ENCODE results near the gene MED25.

Gene MED25

GRCh38 chr19:49857838-49858087, 39.7 kb downstream of the MED25 start:
- Histone ChIP-seq H3K9me3 (no peaks in the 10 kb centered on the region), H3K4me1 (ENCODE audit: control insufficient read depth in 1 of 2, insufficient read depth in 1 of 2, low read depth in 1 of 2, low read length in 1 of 2) (no peaks in the 10 kb centered on the region), H3K4me3 (ENCODE audit: low read depth in 1 of 2, low read length in 1 of 2) (no peak overlapping the region), H3K27ac (no peak overlapping the region), H3K27me3 (peaks cover 5% of the 10 kb centered on the region), H3K36me3 (peaks cover 76% of the 10 kb centered on the region)
- TF ChIP-seq CTCF (IDR thresholded peaks at IDR 0.05) = no peak

DNA sequence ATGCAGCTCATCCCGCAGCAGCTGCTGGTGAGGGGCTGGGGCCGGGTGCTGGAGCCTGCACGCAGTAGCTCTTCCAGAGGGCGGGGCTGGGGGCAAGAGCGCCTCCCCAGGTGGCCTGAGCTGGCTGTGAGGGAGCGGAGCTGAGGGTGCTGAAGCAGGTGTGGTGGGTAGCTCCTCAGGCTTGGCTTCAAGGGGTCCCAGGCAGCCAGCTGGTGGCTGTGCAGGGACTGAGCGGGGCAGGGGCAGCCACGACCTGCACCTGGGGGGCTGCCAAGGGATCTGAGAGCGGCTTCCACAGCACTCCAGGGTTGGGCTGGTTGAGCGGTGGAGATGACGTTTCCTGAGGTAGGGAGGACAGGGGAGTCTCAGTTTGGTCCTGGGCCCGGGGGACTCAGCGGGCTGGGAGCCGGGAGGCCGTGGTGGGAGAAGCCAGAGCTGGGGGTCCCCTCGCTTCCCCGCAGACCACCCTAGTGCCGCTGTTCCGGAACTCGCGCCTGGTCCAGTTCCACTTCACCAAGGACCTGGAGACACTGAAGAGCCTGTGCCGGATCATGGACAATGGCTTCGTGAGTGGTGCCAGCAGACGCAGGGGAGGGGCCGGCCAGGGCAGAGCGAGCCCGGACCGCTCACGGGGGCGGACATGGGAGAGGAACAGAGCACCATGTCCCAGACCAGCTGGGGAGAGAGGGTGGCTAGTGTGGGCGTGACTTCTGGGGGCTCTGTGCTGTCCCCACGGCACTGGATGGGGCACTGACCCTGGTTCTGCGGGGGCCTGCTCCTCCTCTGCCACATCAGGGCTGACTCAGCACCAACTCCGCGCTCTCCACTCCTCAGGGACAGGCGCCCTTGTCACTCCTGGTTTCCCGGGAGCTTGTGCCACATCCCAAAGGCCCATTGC, 40.2 kb downstream of the MED25 start:
- Histone ChIP-seq H3K27me3 (no peaks in the 10 kb centered on the region), H3K36me3 (peaks cover 80% of the 10 kb centered on the region), H3K27ac (no peak overlapping the region), H3K9me3 (no peaks in the 10 kb centered on the region), H3K4me3 (ENCODE audit: low read depth in 1 of 2, low read length in 1 of 2) (no peak overlapping the region), H3K4me1 (ENCODE audit: control insufficient read depth in 1 of 2, insufficient read depth in 1 of 2, low read depth in 1 of 2, low read length in 1 of 2) (no peaks in the 10 kb centered on the region)
- TF ChIP-seq CTCF (IDR thresholded peaks at IDR 0.05) = no peak

GRCh38 chr19:49859682-49860335, 41.7 kb downstream of the MED25 start:
- H3K27ac ChIP-seq = no peak overlapping the region
- peaks cover 92% of the 10 kb centered on the region for H3K36me3 ChIP-seq
- H3K9me3 ChIP-seq = no peaks in the 10 kb centered on the region
- no peaks in the 10 kb centered on the region for H3K27me3 ChIP-seq
- H3K4me1 ChIP-seq (ENCODE audit: control insufficient read depth in 1 of 2, insufficient read depth in 1 of 2, low read depth in 1 of 2, low read length in 1 of 2) = peaks cover 3 to 6% of the 10 kb centered on the region in 2 experiments
- H3K4me3 ChIP-seq (ENCODE audit: low read depth in 1 of 2, low read length in 1 of 2) = no peak overlapping the region
- TF ChIP-seq CTCF (IDR thresholded peaks at IDR 0.05) = no peak

DNA sequence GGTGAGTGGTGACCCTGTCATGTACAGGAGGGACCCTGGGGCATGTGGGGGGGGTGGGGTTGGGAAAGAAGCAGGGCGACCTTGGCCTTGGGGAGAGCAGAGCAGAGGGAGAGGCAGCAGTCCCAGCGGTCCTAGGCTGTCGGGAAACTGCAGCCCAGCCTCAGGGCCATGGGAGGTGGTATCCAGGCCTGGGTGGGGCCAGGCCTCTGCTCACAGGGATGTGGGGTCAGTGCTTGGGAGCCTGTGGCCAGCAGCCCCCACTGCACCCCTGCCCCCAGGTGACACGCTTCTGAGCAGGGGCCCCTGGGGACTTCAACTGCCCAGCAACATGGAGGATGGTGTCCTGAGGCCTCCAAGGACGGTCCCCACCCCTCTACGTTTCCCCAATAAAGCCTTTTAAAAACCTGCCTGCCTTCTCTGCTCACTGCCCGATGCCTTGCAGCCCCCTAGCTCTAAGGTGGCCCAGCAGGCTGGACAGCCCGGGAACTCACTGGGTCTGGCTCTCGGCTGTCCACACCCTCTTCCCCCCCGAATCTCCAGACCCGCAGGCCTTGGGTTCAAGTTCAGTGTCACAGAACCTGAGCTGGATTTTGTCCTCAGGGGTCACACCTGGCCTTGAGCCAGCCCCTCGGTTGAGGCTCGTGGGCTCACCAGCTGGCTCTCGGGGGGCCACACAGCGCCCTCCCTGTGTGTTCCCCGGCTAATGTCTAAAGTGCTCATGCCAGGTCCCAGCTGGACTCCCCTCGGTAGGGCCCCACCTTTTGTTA, 42.4 kb downstream of the MED25 start:
- TF ChIP-seq CTCF (IDR thresholded peaks at IDR 0.05) = no peak
- peaks cover 8 to 12% of the 10 kb centered on the region in 2 experiments for H3K4me1 ChIP-seq (ENCODE audit: control insufficient read depth in 1 of 2, insufficient read depth in 1 of 2, low read depth in 1 of 2, low read length in 1 of 2)
- no peak overlapping the region for H3K27ac ChIP-seq
- H3K36me3 ChIP-seq = peaks cover 89% of the 10 kb centered on the region
- no peaks in the 10 kb centered on the region for H3K27me3 ChIP-seq
- no peaks in the 10 kb centered on the region for H3K9me3 ChIP-seq
- no peak overlapping the region for H3K4me3 ChIP-seq (ENCODE audit: low read depth in 1 of 2, low read length in 1 of 2)

- no peaks in the 10 kb centered on the region for H3K9me3 ChIP-seq
- no peak overlapping the region for H3K4me3 ChIP-seq (ENCODE audit: low read depth in 1 of 2, low read length in 1 of 2)
- no peak for TF ChIP-seq CTCF (IDR thresholded peaks at IDR 0.05)
- H3K27me3 ChIP-seq = no peaks in the 10 kb centered on the region
- peaks cover 14 to 18% of the 10 kb centered on the region in 2 experiments for H3K4me1 ChIP-seq (ENCODE audit: control insufficient read depth in 1 of 2, insufficient read depth in 1 of 2, low read depth in 1 of 2, low read length in 1 of 2)
- H3K27ac ChIP-seq = no peak overlapping the region
- H3K36me3 ChIP-seq = peaks cover 87% of the 10 kb centered on the region
These were observed 43.0 kb downstream of the MED25 start for GRCh38 chr19:49861107-49861506.
